HEK293 (cell line): ENCODE results near the gene NFATC2IP.

Experiments
- CTCF ChIA-PET: fragments of 350-600 bp; formaldehyde crosslinking; extraction: SDS; loops from one replicate; lab custom pipeline; 2021; ENCODE audit warnings: antibody characterized with exemption; lab: Yijun Ruan, JAX
- POLR2A ChIA-PET: fragments of 300-600 bp; formaldehyde crosslinking; extraction: SDS; loops from one replicate; lab custom pipeline; 2020; ENCODE audit warnings: antibody characterized with exemption, inconsistent platforms; lab: Yijun Ruan, JAX
- H3K27ac ChIP-seq: fragments of 200-500 bp; sonication (Bioruptor generic); 2 replicates; pipeline ENCODE4 v1.5.1; 2014; ENCODE audit warnings: low read depth, low read length, control low read depth, inconsistent platforms; ENCODE audit errors: extremely low read depth
- H3K36me3 ChIP-seq, 2 experiments: fragments of 200-500 bp in 1 of 2; sonication (Bioruptor generic) in 1 of 2; 1 replicate in 1 of 2; 2 replicates in 1 of 2; pipeline ENCODE4 v1.5.1; 2014 to 2017; ENCODE audit warnings: inconsistent platforms in 2 of 2, low read length in 2 of 2; ENCODE audit not compliant: control insufficient read depth in 2 of 2, insufficient read depth in 1 of 2
- H3K4me1 ChIP-seq: fragments of 200-500 bp; sonication (Bioruptor generic); 2 replicates; pipeline ENCODE4 v1.5.1; 2014; ENCODE audit warnings: mild to moderate bottlenecking, low read length, inconsistent platforms; ENCODE audit not compliant: control insufficient read depth, insufficient read depth
- H3K4me3 ChIP-seq: 2 replicates; pipeline ENCODE4 v1.5.1; 2011; ENCODE audit warnings: low read depth, mild to moderate bottlenecking, control low read depth, low read length, moderate library complexity
- H3K9me3 ChIP-seq: fragments of 200-500 bp; sonication (Bioruptor generic); 2 replicates; pipeline ENCODE4 v1.5.1; 2014; ENCODE audit warnings: low read depth, low read length, inconsistent platforms; ENCODE audit not compliant: control insufficient read depth, insufficient read depth
- KLF1 ChIP-seq: fragments of 450-650 bp; formaldehyde crosslinking; IDR thresholded peaks from 2 replicates; pipeline ENCODE4 v1.5.1; 2016; ENCODE audit warnings: missing biosample characterization, missing genetic modification characterization
- MEIS1 ChIP-seq: sonication (generic); formaldehyde crosslinking; IDR thresholded peaks from 2 replicates; pipeline ENCODE4 v1.8.1; 2022; ENCODE audit warnings: missing genetic modification reagents, mild to moderate bottlenecking, borderline replicate concordance
- SETDB1 ChIP-seq: IDR thresholded peaks from one replicate; pipeline ENCODE4 v1.6.1; 2017; ENCODE audit warnings: mild to moderate bottlenecking, low read length, moderate library complexity, mixed read lengths; ENCODE audit not compliant: insufficient read length
- SP2 ChIP-seq: fragments of 450-650 bp; formaldehyde crosslinking; IDR thresholded peaks from 2 replicates; pipeline ENCODE4 v1.5.1; 2016; ENCODE audit warnings: missing biosample characterization, missing genetic modification characterization
- TRIM28 ChIP-seq: IDR thresholded peaks from 2 replicates; pipeline ENCODE4 v1.6.1; 2011; ENCODE audit warnings: low read length, control low read depth, borderline replicate concordance
- ZNF121 ChIP-seq: fragments of 450-650 bp; formaldehyde crosslinking; IDR thresholded peaks from 2 replicates; pipeline ENCODE4 v1.5.1; 2016; ENCODE audit warnings: missing biosample characterization, missing genetic modification characterization
- ZNF223 ChIP-seq: fragments of 450-650 bp; formaldehyde crosslinking; IDR thresholded peaks from 2 replicates; pipeline ENCODE4 v1.5.1; 2016; ENCODE audit warnings: missing biosample characterization, missing genetic modification characterization
- ZNF274 ChIP-seq, 2 experiments: fragments of 200-500 bp in 1 of 2; fragments of 450-650 bp in 1 of 2; sonication (Bioruptor generic) in 1 of 2; formaldehyde crosslinking in 1 of 2; IDR thresholded peaks; 2 replicates each; pipeline versions ENCODE4 v1.5.1 to v1.6.1; 2014 to 2016; ENCODE audit warnings: borderline replicate concordance in 1 of 2, inconsistent platforms in 1 of 2, low read length in 1 of 2, missing biosample characterization in 1 of 2, missing genetic modification characterization in 1 of 2
- ZNF354C ChIP-seq: fragments of 450-650 bp; formaldehyde crosslinking; IDR thresholded peaks from 2 replicates; pipeline ENCODE4 v1.5.1; 2016; ENCODE audit warnings: missing biosample characterization, missing genetic modification characterization, low read depth, borderline replicate concordance
- ZNF366 ChIP-seq: fragments of 450-650 bp; formaldehyde crosslinking; conservative IDR thresholded peaks from 2 replicates; pipeline ENCODE4 v1.5.1; 2016; ENCODE audit warnings: missing biosample characterization, missing genetic modification characterization
- ZNF394 ChIP-seq: fragments of 450-650 bp; formaldehyde crosslinking; IDR thresholded peaks from 2 replicates; pipeline ENCODE4 v1.5.1; 2016; ENCODE audit warnings: missing biosample characterization, missing genetic modification characterization, mild to moderate bottlenecking, moderate library complexity, borderline replicate concordance
- ZNF600 ChIP-seq: fragments of 450-650 bp; formaldehyde crosslinking; IDR thresholded peaks from 2 replicates; pipeline ENCODE4 v1.5.1; 2016; ENCODE audit warnings: missing biosample characterization, missing genetic modification characterization
- ZNF626 ChIP-seq: fragments of 450-650 bp; sonication (Bioruptor Pico); formaldehyde crosslinking; IDR thresholded peaks from 2 replicates; pipeline ENCODE4 v1.5.1; 2018; ENCODE audit warnings: missing biosample characterization, missing genetic modification characterization, inconsistent platforms
- ZNF654 ChIP-seq: fragments of 450-650 bp; formaldehyde crosslinking; IDR thresholded peaks from 2 replicates; pipeline ENCODE4 v1.5.1; 2016; ENCODE audit warnings: low read depth, missing biosample characterization, missing genetic modification characterization
- ZNF701 ChIP-seq: fragments of 450-650 bp; formaldehyde crosslinking; IDR thresholded peaks from 2 replicates; pipeline ENCODE4 v1.5.1; 2016; ENCODE audit warnings: missing biosample characterization, missing genetic modification characterization
- ZNF785 ChIP-seq: fragments of 450-650 bp; formaldehyde crosslinking; IDR thresholded peaks from 2 replicates; pipeline ENCODE4 v1.5.1; 2016; ENCODE audit warnings: missing biosample characterization, missing genetic modification characterization
- ZNF792 ChIP-seq: fragments of 450-650 bp; formaldehyde crosslinking; IDR thresholded peaks from 2 replicates; pipeline ENCODE4 v1.5.1; 2016; ENCODE audit warnings: missing biosample characterization, missing genetic modification characterization
- ZSCAN30 ChIP-seq: fragments of 450-650 bp; IDR thresholded peaks from 2 replicates; pipeline ENCODE4 v1.5.1; 2018; ENCODE audit warnings: missing biosample characterization, mild to moderate bottlenecking, missing genetic modification characterization, moderate library complexity
- ZXDB ChIP-seq: fragments of 450-650 bp; formaldehyde crosslinking; IDR thresholded peaks from 2 replicates; pipeline ENCODE4 v1.5.1; 2016; ENCODE audit warnings: missing biosample characterization, missing genetic modification characterization
- TF ChIP-seq, protein P1 (sequence below): fragments of 450-650 bp; formaldehyde crosslinking; optimal IDR thresholded peaks from 2 replicates; pipeline ENCODE3; 2016; ENCODE audit warnings: missing biosample characterization, mild to moderate bottlenecking, missing genetic modification characterization
- TF ChIP-seq, protein P2 (sequence below): fragments of 450-650 bp; formaldehyde crosslinking; IDR thresholded peaks from 2 replicates; pipeline ENCODE4; 2016; ENCODE audit warnings: missing biosample characterization, missing genetic modification characterization
- TF ChIP-seq, protein P3 (sequence below): fragments of 450-650 bp; formaldehyde crosslinking; IDR thresholded peaks from 2 replicates; pipeline ENCODE4 v1.5.1; 2016; ENCODE audit warnings: missing biosample characterization, missing genetic modification characterization
- TF ChIP-seq, protein P4 (sequence below): fragments of 450-650 bp; formaldehyde crosslinking; IDR thresholded peaks from 2 replicates; pipeline ENCODE4 v1.5.1; 2016; ENCODE audit warnings: missing biosample characterization, missing genetic modification characterization, low read depth
- TF ChIP-seq, protein P5 (sequence below): fragments of 450-650 bp; formaldehyde crosslinking; IDR thresholded peaks from 2 replicates; pipeline ENCODE4 v1.5.1; 2016; ENCODE audit warnings: missing biosample characterization, missing genetic modification characterization

The NFATC2IP gene

DNA sequence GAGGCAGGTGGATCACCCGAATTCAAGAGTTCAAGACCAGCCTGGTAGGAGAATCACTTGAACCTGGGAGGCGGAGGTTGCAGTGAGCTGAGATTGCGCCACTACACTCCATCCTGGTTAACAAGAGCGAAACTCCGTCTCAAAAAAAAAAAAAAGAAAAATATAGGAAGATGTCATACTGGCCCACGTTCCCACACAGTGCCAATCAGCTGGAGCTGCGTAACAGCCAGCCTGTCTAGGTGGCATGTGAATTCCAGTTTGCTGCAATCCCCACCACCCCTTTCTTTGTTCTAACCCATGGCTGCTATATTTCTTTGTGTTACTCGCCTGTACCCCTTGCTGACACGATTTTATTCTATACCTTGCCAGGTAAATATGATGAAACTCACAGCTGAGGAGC is 7.5 kb downstream of the NFATC2IP start:
- Histone ChIP-seq H3K4me3 (no peak overlapping the region), H3K4me1 (no peaks in the 10 kb centered on the region), H3K9me3 (no peaks in the 10 kb centered on the region), H3K36me3 (peaks cover 56 to 87% of the 10 kb centered on the region in 2 experiments), H3K27ac (no peak overlapping the region)
- ChIA-PET CTCF (interaction anchor here (0.6 to 1.2 kb wide), 2 partner anchors 16 to 34 kb away, joined by 3 read pairs; no protein-coding TSS in a partner anchor), POLR2A (no interaction called here)
- TF ChIP-seq ZXDB (tag by site-specific recombination) (no peak), ZNF792 (tag by site-specific recombination) (no peak), ZNF366 (tag by site-specific recombination) (no peak), KLF1 (tag by site-specific recombination) (no peak), ZNF701 (tag by site-specific recombination) (no peak), ZNF600 (tag by site-specific recombination) (0 out of 2 replicates have a peak, but pooled peaks have one; percentile 34), ZNF626 (tag by site-specific recombination) (no peak)
- TF ChIP-seq, protein P1, sequence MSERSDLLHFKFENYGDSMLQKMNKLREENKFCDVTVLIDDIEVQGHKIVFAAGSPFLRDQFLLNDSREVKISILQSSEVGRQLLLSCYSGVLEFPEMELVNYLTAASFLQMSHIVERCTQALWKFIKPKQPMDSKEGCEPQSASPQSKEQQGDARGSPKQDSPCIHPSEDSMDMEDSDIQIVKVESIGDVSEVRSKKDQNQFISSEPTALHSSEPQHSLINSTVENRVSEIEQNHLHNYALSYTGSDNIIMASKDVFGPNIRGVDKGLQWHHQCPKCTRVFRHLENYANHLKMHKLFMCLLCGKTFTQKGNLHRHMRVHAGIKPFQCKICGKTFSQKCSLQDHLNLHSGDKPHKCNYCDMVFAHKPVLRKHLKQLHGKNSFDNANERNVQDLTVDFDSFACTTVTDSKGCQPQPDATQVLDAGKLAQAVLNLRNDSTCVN = no peak
- TF ChIP-seq, protein P2, sequence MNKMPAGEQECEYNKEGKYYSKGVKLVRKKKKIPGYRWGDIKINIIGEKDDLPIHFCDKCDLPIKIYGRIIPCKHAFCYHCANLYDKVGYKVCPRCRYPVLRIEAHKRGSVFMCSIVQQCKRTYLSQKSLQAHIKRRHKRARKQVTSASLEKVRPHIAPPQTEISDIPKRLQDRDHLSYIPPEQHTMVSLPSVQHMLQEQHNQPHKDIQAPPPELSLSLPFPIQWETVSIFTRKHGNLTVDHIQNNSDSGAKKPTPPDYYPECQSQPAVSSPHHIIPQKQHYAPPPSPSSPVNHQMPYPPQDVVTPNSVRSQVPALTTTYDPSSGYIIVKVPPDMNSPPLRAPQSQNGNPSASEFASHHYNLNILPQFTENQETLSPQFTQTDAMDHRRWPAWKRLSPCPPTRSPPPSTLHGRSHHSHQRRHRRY (tag by site-specific recombination) = no peak

DNA sequence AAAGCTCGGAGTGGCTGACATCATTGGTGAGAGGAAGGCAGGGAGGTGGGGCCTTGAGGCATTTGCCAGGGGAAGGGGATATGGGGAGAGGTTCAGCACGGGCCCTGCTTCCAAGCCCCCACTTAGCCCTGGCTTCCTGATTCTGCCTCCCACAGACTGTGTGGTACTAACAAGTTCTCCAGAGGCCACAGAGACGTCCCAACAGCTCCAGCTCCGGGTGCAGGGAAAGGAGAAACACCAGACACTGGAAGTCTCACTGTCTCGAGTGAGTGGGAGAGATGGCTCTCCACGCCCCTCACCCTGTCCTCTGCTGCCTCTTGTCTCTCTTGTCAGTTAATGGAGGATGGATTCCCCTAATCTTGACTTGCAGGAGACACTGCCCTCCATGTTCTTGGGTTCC is 8.1 kb downstream of the NFATC2IP start:
- H3K27ac ChIP-seq = no peak overlapping the region
- CTCF ChIA-PET = interaction anchor here (1.2 kb wide), 1 partner anchor 15 kb away, joined by 3 read pairs; no protein-coding TSS in a partner anchor
- H3K36me3 ChIP-seq = peaks cover 50 to 87% of the 10 kb centered on the region in 2 experiments
- TF ChIP-seq, protein P3, sequence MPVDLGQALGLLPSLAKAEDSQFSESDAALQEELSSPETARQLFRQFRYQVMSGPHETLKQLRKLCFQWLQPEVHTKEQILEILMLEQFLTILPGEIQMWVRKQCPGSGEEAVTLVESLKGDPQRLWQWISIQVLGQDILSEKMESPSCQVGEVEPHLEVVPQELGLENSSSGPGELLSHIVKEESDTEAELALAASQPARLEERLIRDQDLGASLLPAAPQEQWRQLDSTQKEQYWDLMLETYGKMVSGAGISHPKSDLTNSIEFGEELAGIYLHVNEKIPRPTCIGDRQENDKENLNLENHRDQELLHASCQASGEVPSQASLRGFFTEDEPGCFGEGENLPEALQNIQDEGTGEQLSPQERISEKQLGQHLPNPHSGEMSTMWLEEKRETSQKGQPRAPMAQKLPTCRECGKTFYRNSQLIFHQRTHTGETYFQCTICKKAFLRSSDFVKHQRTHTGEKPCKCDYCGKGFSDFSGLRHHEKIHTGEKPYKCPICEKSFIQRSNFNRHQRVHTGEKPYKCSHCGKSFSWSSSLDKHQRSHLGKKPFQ = no peak
- TF ChIP-seq SP2 (tag by site-specific recombination) (no peak), MEIS1 (CRISPR knock-in tag) (no peak), ZNF274 (IDR thresholded peaks at IDR 0.05; ENCODE audit: low read length) (no peak), ZNF274 (tag by site-specific recombination; IDR thresholded peaks at IDR 0.05; ENCODE audit: borderline replicate concordance) (no peak), SETDB1 (no peak), TRIM28 (no peak), ZNF654 (tag by site-specific recombination) (no peak), ZNF121 (tag by site-specific recombination) (no peak), ZNF394 (tag by site-specific recombination) (no peak), ZNF354C (no peak), ZNF223 (tag by site-specific recombination) (no peak), ZNF785 (tag by site-specific recombination) (no peak), ZSCAN30 (no peak)
- TF ChIP-seq, protein P4, sequence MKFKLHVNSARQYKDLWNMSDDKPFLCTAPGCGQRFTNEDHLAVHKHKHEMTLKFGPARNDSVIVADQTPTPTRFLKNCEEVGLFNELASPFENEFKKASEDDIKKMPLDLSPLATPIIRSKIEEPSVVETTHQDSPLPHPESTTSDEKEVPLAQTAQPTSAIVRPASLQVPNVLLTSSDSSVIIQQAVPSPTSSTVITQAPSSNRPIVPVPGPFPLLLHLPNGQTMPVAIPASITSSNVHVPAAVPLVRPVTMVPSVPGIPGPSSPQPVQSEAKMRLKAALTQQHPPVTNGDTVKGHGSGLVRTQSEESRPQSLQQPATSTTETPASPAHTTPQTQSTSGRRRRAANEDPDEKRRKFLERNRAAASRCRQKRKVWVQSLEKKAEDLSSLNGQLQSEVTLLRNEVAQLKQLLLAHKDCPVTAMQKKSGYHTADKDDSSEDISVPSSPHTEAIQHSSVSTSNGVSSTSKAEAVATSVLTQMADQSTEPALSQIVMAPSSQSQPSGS (tag by site-specific recombination) = no peak
- TF ChIP-seq, protein P5, sequence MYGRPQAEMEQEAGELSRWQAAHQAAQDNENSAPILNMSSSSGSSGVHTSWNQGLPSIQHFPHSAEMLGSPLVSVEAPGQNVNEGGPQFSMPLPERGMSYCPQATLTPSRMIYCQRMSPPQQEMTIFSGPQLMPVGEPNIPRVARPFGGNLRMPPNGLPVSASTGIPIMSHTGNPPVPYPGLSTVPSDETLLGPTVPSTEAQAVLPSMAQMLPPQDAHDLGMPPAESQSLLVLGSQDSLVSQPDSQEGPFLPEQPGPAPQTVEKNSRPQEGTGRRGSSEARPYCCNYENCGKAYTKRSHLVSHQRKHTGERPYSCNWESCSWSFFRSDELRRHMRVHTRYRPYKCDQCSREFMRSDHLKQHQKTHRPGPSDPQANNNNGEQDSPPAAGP = no peak
- H3K4me3 ChIP-seq = no peak overlapping the region
- POLR2A ChIA-PET = interaction anchor here (0.6 kb wide), 1 partner anchor 136 kb away, joined by 3 read pairs; no protein-coding TSS in a partner anchor
- no peaks in the 10 kb centered on the region for H3K4me1 ChIP-seq
- H3K9me3 ChIP-seq = no peaks in the 10 kb centered on the region
